OCI-LY7 (cell line): ENCODE data around the gene SOCS6. TPM values are rescaled to one million over a fixed set of nuclear protein-coding genes. Genes with fewer than 3 reads are reported as not detected.

Experiments used
- BruUV-seq: library from RNA; stranded (reverse); fragments of 400-500 nt; replicated peaks from 2 replicates; lab custom pipeline; 2021; lab: Mats Ljungman, UMichigan
- CTCF ChIA-PET: fragments of 300-600 bp; sonication (Branson Sonifier 250); formaldehyde crosslinking; loops from one replicate; lab custom pipeline; 2022; ENCODE audit warnings: antibody characterized with exemption; ENCODE audit not compliant: unreplicated experiment; lab: Charles Lee
- POLR2A ChIA-PET: fragments of 300-600 bp; sonication (Branson Sonifier 250); formaldehyde crosslinking; loops from one replicate; lab custom pipeline; 2022; ENCODE audit warnings: antibody characterized with exemption; lab: Charles Lee
- DNase-seq: peaks from one replicate; pipeline ENCODE4 v3.0.0-alpha.2; 2015; ENCODE audit warnings: low spot score
- H2AFZ ChIP-seq: fragments of 200-600 bp; sonication (generic), shearing (Covaris generic); 2 replicates; pipeline ENCODE4 v1.6.1; 2014; ENCODE audit warnings: mild to moderate bottlenecking, antibody characterized with exemption, low read length, moderate library complexity
- H3K27ac ChIP-seq: fragments of 200-600 bp; sonication (generic); 2 replicates; pipeline ENCODE4 v1.5.1; 2014; ENCODE audit warnings: mixed run types, low read depth, mild to moderate bottlenecking, moderate library complexity, low read length, inconsistent platforms; ENCODE audit not compliant: poor library complexity, severe bottlenecking
- H3K36me3 ChIP-seq: fragments of 200-600 bp; sonication (generic); 2 replicates; pipeline ENCODE4 v1.6.1; 2014; ENCODE audit warnings: mild to moderate bottlenecking, antibody characterized with exemption, low read length, moderate library complexity, mixed read lengths; ENCODE audit not compliant: insufficient read depth
- H3K4me1 ChIP-seq: fragments of 200-600 bp; sonication (generic); 2 replicates; pipeline ENCODE4 v1.5.1; 2014; ENCODE audit warnings: mild to moderate bottlenecking, low read length; ENCODE audit not compliant: insufficient read depth, poor library complexity, severe bottlenecking
- H3K4me2 ChIP-seq: fragments of 200-600 bp; sonication (generic); 2 replicates; pipeline ENCODE4 v1.6.1; 2014; ENCODE audit warnings: mild to moderate bottlenecking, low read length
- H3K4me3 ChIP-seq: fragments of 200-600 bp; sonication (generic); 2 replicates; pipeline ENCODE4 v1.5.1; 2014; ENCODE audit warnings: mild to moderate bottlenecking, low read depth, low read length; ENCODE audit not compliant: poor library complexity, severe bottlenecking
- H3K79me2 ChIP-seq: fragments of 200-600 bp; sonication (generic); 2 replicates; pipeline ENCODE4 v1.6.1; 2016; ENCODE audit warnings: low read depth, mild to moderate bottlenecking, low read length, moderate library complexity, mixed read lengths; ENCODE audit not compliant: insufficient read depth
- H3K9me2 ChIP-seq: fragments of 200-600 bp; sonication (generic); 2 replicates; pipeline ENCODE4 v1.6.1; 2016; ENCODE audit warnings: mild to moderate bottlenecking, low read length, mixed read lengths; ENCODE audit not compliant: insufficient read depth
- H3K9me3 ChIP-seq: fragments of 200-600 bp; sonication (generic); 2 replicates; pipeline ENCODE4 v1.6.1; 2014; ENCODE audit warnings: mild to moderate bottlenecking, mixed run types, low read length, mixed read lengths
- H4K20me1 ChIP-seq: fragments of 200-600 bp; sonication (generic); 2 replicates; pipeline ENCODE4 v1.6.1; 2014; ENCODE audit warnings: mild to moderate bottlenecking, antibody characterized with exemption, low read length, moderate library complexity, mixed read lengths; ENCODE audit not compliant: insufficient read depth
- CTCF ChIP-seq: fragments of 200-600 bp; sonication (generic); conservative IDR thresholded peaks from 2 replicates; pipeline ENCODE4 v1.5.1; 2014; ENCODE audit warnings: mild to moderate bottlenecking, antibody characterized with exemption, low read length, moderate library complexity, mixed read lengths
- EZH2phosphoT487 ChIP-seq: fragments of 200-600 bp; sonication (generic); IDR thresholded peaks from 2 replicates; pipeline ENCODE4 v1.6.1; 2018; ENCODE audit warnings: low read depth, borderline replicate concordance, mild to moderate bottlenecking, mixed run types, antibody characterized with exemption, low read length, moderate library complexity, mixed read lengths
- intact Hi-C: fragments of 100-400 bp; cut with micrococcal nuclease; formaldehyde crosslinking; loops from one replicate; pipeline ENCODE4 v1.10.0; 2022; ENCODE audit not compliant: unreplicated experiment
- total RNA-seq, 2 experiments: library from RNA; depleted of rRNA in 1 of 2; stranded (reverse); fragments of >200 nt in 1 of 2; shearing (Covaris generic) in 1 of 2; gene quantifications; 2 replicates each; pipeline ENCODE4 v1.2.3, GENCODE V29; 2014 to 2022

The SOCS6 gene
- total RNA-seq, 2 experiments from 2014 or later: not detected

- H3K4me2 ChIP-seq: no peak overlapping the region
- no peak overlapping the region for H2AFZ ChIP-seq
- intact Hi-C loops: no loop called here
- BruUV-seq: no TSS peak
- no peaks in the 10 kb centered on the region for H3K4me1 ChIP-seq
- no peaks in the 10 kb centered on the region for H3K79me2 ChIP-seq
- DNase-seq: no peak
- H3K9me2 ChIP-seq: no peaks in the 10 kb centered on the region
- no peak overlapping the region for H3K4me3 ChIP-seq
- CTCF ChIA-PET: no interaction called here
- H4K20me1 ChIP-seq: no peaks in the 10 kb centered on the region
- H3K36me3 ChIP-seq: no peaks in the 10 kb centered on the region
- H3K9me3 ChIP-seq: no peaks in the 10 kb centered on the region
- POLR2A ChIA-PET: no interaction called here
- no peak overlapping the region for H3K27ac ChIP-seq
- TF ChIP-seq EZH2phosphoT487: no peak
- TF ChIP-seq CTCF: no peak
Observed at GRCh38 chr18:70294471-70295191, 5.8 kb downstream of the SOCS6 start.

GRCh38 chr18:70295192-70296188 is 6.6 kb downstream of the SOCS6 start:
- Histone ChIP-seq H3K36me3 (no peaks in the 10 kb centered on the region), H3K4me2 (no peak overlapping the region), H3K79me2 (no peaks in the 10 kb centered on the region), H3K4me3 (no peak overlapping the region), H4K20me1 (no peaks in the 10 kb centered on the region), H3K4me1 (no peaks in the 10 kb centered on the region), H3K9me2 (no peaks in the 10 kb centered on the region), H3K27ac (no peak overlapping the region), H3K9me3 (no peaks in the 10 kb centered on the region), H2AFZ (no peak overlapping the region)
- no peak for DNase-seq
- POLR2A ChIA-PET: no interaction called here
- no peak for TF ChIP-seq CTCF
- TF ChIP-seq EZH2phosphoT487: no peak
- intact Hi-C loops: no loop called here
- no TSS peak for BruUV-seq
- CTCF ChIA-PET: no interaction called here
